ENCODE measurements around the gene GPR161. TPM values are rescaled to one million over a fixed set of nuclear protein-coding genes. Genes with fewer than 3 reads are reported as not detected.

Gene GPR161
- polyA plus RNA-seq, 1 experiment: 20.4 TPM

DNA sequence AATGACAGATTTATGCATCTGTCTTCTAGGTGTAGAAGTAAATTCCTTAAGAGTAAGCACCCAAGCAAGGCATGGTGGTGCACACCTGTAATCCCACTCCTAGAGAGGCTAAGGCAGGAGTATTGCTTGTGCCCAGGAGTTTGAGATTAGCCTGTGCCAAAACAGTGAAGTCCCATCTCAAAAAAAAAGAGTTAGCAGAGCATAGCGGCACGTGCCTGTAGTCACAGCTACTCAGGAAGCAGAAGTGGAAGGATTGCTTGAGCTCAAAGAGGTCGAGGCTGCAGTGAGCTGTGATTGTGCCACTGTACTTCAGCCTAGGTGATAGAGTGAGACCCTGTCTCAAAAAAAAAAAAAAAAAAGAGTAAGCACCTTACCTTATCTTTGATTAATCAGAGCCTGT is 26.9 kb upstream of the GPR161 start:
- CTCF ChIA-PET: interaction anchor here (1.0 to 2.0 kb wide), 2 partner anchors 17 to 18 kb away, joined by 3 to 7 read pairs; no protein-coding TSS in a partner anchor
- no peak for DNase-seq (ENCODE audit: low read depth)
- POLR2A ChIA-PET: no interaction called here
- Histone ChIP-seq H3K4me3 (ENCODE audit: low read depth, low read length) (no peak overlapping the region), H3K36me3 (ENCODE audit: control insufficient read depth, insufficient read depth, low read length) (no peaks in the 10 kb centered on the region), H3K27me3 (ENCODE audit: control insufficient read depth, insufficient read depth, low read length) (no peaks in the 10 kb centered on the region)
- TF ChIP-seq, protein P1, sequence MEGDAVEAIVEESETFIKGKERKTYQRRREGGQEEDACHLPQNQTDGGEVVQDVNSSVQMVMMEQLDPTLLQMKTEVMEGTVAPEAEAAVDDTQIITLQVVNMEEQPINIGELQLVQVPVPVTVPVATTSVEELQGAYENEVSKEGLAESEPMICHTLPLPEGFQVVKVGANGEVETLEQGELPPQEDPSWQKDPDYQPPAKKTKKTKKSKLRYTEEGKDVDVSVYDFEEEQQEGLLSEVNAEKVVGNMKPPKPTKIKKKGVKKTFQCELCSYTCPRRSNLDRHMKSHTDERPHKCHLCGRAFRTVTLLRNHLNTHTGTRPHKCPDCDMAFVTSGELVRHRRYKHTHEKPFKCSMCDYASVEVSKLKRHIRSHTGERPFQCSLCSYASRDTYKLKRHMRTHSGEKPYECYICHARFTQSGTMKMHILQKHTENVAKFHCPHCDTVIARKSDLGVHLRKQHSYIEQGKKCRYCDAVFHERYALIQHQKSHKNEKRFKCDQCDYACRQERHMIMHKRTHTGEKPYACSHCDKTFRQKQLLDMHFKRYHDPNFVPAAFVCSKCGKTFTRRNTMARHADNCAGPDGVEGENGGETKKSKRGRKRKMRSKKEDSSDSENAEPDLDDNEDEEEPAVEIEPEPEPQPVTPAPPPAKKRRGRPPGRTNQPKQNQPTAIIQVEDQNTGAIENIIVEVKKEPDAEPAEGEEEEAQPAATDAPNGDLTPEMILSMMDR (IDR thresholded peaks at IDR 0.05; ENCODE audit: insufficient read depth, low read depth, low read length): no peak

DNA sequence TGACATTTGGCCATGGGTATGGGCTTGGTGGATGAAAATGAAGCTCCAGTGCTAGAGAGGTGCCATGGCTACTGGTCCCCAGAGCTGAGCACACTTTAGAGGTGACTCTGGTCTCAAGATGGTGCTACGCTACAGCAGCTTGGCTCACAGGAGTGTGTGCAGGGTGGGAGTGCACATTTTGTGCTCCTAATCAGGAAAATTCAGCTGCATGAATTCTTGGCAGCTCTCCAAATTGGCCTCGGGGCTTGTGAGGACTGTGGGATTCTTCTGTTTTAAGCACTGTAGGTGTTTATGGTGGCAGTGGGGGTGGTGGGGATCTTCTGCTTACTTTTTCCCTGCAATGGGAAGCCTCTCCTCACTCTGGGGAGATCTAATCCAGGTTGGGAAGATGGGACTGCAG is 24.7 kb upstream of the GPR161 start:
- TF ChIP-seq, protein P1 (IDR thresholded peaks at IDR 0.05; ENCODE audit: insufficient read depth, low read depth, low read length): no peak
- DNase-seq (ENCODE audit: low read depth): no peak
- ChIA-PET CTCF (interaction anchor here (0.6 to 1.7 kb wide), 4 partner anchors 10 to 121 kb away, joined by 3 to 4 read pairs (median 4); no protein-coding TSS in a partner anchor), POLR2A (interaction anchor here (0.8 kb wide), 1 partner anchor 504 kb away, joined by 4 read pairs; no protein-coding TSS in a partner anchor)
- H3K36me3 ChIP-seq (ENCODE audit: control insufficient read depth, insufficient read depth, low read length): no peaks in the 10 kb centered on the region
- H3K27me3 ChIP-seq (ENCODE audit: control insufficient read depth, insufficient read depth, low read length): no peaks in the 10 kb centered on the region
- H3K4me3 ChIP-seq (ENCODE audit: low read depth, low read length): no peak overlapping the region

DNA sequence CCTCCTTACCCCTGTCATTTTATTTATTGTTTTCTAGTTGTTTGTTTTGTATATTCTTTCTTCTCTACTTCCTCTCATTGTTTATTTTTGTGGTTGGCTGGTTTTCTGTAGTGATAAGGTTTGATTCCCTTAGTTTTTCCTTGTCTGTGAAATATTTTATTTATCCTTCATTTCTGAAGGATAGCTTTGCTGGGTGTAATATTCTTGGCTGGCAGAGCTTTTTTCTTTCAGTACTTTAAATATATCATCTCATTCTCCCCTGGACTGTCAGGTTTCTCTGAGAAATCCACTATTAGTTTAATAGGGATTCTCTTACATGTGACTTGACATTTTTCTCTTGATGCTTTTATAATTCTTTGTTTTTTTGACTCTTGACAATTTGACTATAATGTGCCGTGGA is 23.2 kb upstream of the GPR161 start:
- CTCF ChIA-PET: interaction anchor here (0.7 to 1.6 kb wide), 6 partner anchors 9 to 472 kb away, joined by 3 to 5 read pairs (median 4); no protein-coding TSS in a partner anchor
- TF ChIP-seq, protein P1 (IDR thresholded peaks at IDR 0.05; ENCODE audit: insufficient read depth, low read depth, low read length): no peak
- no peaks in the 10 kb centered on the region for H3K36me3 ChIP-seq (ENCODE audit: control insufficient read depth, insufficient read depth, low read length)
- POLR2A ChIA-PET: no interaction called here
- no peak overlapping the region for H3K4me3 ChIP-seq (ENCODE audit: low read depth, low read length)
- no peaks in the 10 kb centered on the region for H3K27me3 ChIP-seq (ENCODE audit: control insufficient read depth, insufficient read depth, low read length)
- DNase-seq (ENCODE audit: low read depth): no peak

DNA sequence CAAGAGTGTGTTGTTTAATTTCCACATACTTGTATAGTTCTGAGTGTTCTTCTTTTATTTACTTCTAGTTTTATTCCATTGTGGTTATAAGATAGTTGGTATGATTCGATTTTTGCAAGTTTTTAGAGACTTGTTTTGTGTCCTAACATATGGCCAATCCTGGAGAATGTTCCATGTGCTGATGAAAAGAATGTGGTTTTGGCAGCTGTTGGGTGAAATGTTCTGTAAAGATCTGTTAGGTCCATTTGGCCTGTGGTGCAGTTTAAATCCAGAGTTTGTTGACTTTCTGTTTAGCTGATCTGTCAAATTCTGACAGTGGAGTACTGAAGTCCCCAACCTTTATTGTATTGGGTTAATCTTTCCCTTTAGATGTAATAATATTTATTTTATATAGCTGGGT is 22.5 kb upstream of the GPR161 start:
- Histone ChIP-seq H3K4me3 (ENCODE audit: low read depth, low read length) (no peak overlapping the region), H3K36me3 (ENCODE audit: control insufficient read depth, insufficient read depth, low read length) (no peaks in the 10 kb centered on the region), H3K27me3 (ENCODE audit: control insufficient read depth, insufficient read depth, low read length) (no peaks in the 10 kb centered on the region)
- POLR2A ChIA-PET: no interaction called here
- DNase-seq (ENCODE audit: low read depth): no peak
- TF ChIP-seq, protein P1 (IDR thresholded peaks at IDR 0.05; ENCODE audit: insufficient read depth, low read depth, low read length): no peak
- CTCF ChIA-PET: interaction anchor here (1.2 to 1.3 kb wide), 2 partner anchors 13 to 14 kb away, joined by 3 to 5 read pairs; no protein-coding TSS in a partner anchor

DNA sequence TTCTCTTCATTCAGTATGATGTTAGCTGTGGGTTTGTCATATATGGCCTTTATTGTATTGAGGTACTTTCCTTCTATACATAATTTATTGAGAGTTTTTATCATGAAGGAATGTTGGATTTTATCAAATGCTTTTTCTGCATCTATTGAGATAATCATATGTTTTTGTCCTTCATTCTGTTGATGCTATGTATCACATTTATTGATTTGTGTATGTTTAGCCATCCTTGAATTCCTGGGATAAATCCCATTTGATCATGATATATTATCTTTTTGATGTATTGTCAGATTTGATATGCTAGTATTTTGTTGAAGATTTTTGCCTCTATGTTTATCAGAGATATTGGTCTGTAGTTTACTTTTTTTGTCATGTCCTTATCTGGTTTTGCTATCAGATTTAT is 20.9 kb upstream of the GPR161 start:
- TF ChIP-seq, protein P1 (IDR thresholded peaks at IDR 0.05; ENCODE audit: insufficient read depth, low read depth, low read length): no peak
- no peaks in the 10 kb centered on the region for H3K36me3 ChIP-seq (ENCODE audit: control insufficient read depth, insufficient read depth, low read length)
- H3K4me3 ChIP-seq (ENCODE audit: low read depth, low read length): no peak overlapping the region
- no peaks in the 10 kb centered on the region for H3K27me3 ChIP-seq (ENCODE audit: control insufficient read depth, insufficient read depth, low read length)
- no peak for DNase-seq (ENCODE audit: low read depth)
- ChIA-PET CTCF (interaction anchor here (1.5 kb wide), 1 partner anchor 12 kb away, joined by 6 read pairs; no protein-coding TSS in a partner anchor), POLR2A (no interaction called here)
